GM23338 (cell line): ENCODE measurements around the gene GRID1. TPM values are rescaled to one million over a fixed set of nuclear protein-coding genes. Genes with fewer than 3 reads are reported as not detected.

Experiments used
- ATAC-seq: fragments of 200-7000 bp; cut with Tn5 transposase; 3 replicates; pipeline ENCODE4 v1.9.1; 2020
- DNase-seq: peaks from one replicate; pipeline ENCODE4 v3.0.0-alpha.2; 2015; ENCODE audit warnings: low spot score
- H2AFZ ChIP-seq: fragments of 200-600 bp; sonication (generic); 2 replicates; pipeline ENCODE4 v1.8.0; 2016; ENCODE audit warnings: antibody characterized with exemption, mild to moderate bottlenecking, moderate library complexity
- H3F3A ChIP-seq: fragments of 200-600 bp; sonication (generic); replicated peaks from 2 replicates; pipeline ENCODE4 v1.8.0; 2017; ENCODE audit warnings: antibody characterized with exemption, mixed run types, low read depth
- H3K27ac ChIP-seq: fragments of 200-600 bp; sonication (generic); 2 replicates; pipeline ENCODE4 v1.6.1; 2016; ENCODE audit warnings: low read depth
- H3K27me3 ChIP-seq: fragments of 200-600 bp; sonication (generic); 2 replicates; pipeline ENCODE4 v1.8.0; 2016; ENCODE audit warnings: mild to moderate bottlenecking, mixed run types, moderate library complexity; ENCODE audit not compliant: insufficient read depth
- H3K36me3 ChIP-seq: fragments of 200-600 bp; sonication (generic); 2 replicates; pipeline ENCODE4 v1.8.0; 2016; ENCODE audit warnings: mild to moderate bottlenecking; ENCODE audit not compliant: insufficient read depth
- H3K4me1 ChIP-seq: fragments of 200-600 bp; sonication (generic); 2 replicates; pipeline ENCODE4 v1.8.0; 2016; ENCODE audit warnings: mild to moderate bottlenecking, moderate library complexity; ENCODE audit not compliant: insufficient read depth
- H3K4me2 ChIP-seq: fragments of 200-600 bp; sonication (generic); 2 replicates; pipeline ENCODE4 v1.7.1; 2017; ENCODE audit warnings: mixed run types
- H3K4me3 ChIP-seq: fragments of 200-600 bp; sonication (generic); 2 replicates; pipeline ENCODE4 v1.6.1; 2016; ENCODE audit warnings: mixed run types
- H3K79me2 ChIP-seq: fragments of 200-600 bp; sonication (generic); replicated peaks from 2 replicates; pipeline ENCODE4 v1.8.0; 2017; ENCODE audit warnings: mild to moderate bottlenecking; ENCODE audit not compliant: insufficient read depth
- H3K9me2 ChIP-seq: fragments of 200-600 bp; sonication (generic); 2 replicates; pipeline ENCODE4 v1.8.0; 2017; ENCODE audit not compliant: insufficient read depth
- H4K20me1 ChIP-seq: fragments of 200-600 bp; sonication (generic); replicated peaks from 2 replicates; pipeline ENCODE4 v1.8.0; 2017; ENCODE audit warnings: mild to moderate bottlenecking; ENCODE audit not compliant: insufficient read depth
- H3K27ac Mint-ChIP-seq: 2 replicates; pipeline ENCODE4 v1.8.0; 2020; ENCODE audit warnings: inconsistent platforms, mild to moderate bottlenecking, moderate library complexity, mixed read lengths
- H3K27me3 Mint-ChIP-seq: 3 replicates; pipeline ENCODE4 v1.8.0; 2022; ENCODE audit warnings: low read depth, mild to moderate bottlenecking, moderate library complexity, mixed read lengths, inconsistent platforms; ENCODE audit not compliant: insufficient read depth, poor library complexity
- H3K36me3 Mint-ChIP-seq: 3 replicates; pipeline ENCODE4 v1.8.0; 2021; ENCODE audit warnings: low read depth, mild to moderate bottlenecking, inconsistent platforms, moderate library complexity, mixed read lengths
- H3K4me1 Mint-ChIP-seq: 3 replicates; pipeline ENCODE4 v1.8.0; 2020; ENCODE audit warnings: mild to moderate bottlenecking, inconsistent platforms, mixed read lengths
- H3K4me3 Mint-ChIP-seq: 3 replicates; pipeline ENCODE4 v1.8.0; 2021; ENCODE audit warnings: moderate library complexity, mild to moderate bottlenecking, inconsistent platforms, mixed read lengths
- H3K9me3 Mint-ChIP-seq: 3 replicates; pipeline ENCODE4 v1.8.0; 2020; ENCODE audit warnings: moderate library complexity, mild to moderate bottlenecking, inconsistent platforms, mixed read lengths
- CREB1 ChIP-seq: fragments of 250-450 bp; sonication (Bioruptor Pico); IDR thresholded peaks from 2 replicates; pipeline ENCODE4 v1.5.0; 2020; ENCODE audit warnings: low read depth, mild to moderate bottlenecking, moderate library complexity
- CTCF ChIP-seq, 2 experiments: fragments of 200-600 bp in 1 of 2; sonication (generic) in 1 of 2; conservative IDR thresholded peaks; 2 replicates each; pipeline versions ENCODE4 v1.5.1 to v1.6.1; 2016 to 2017; ENCODE audit warnings: antibody characterized with exemption in 2 of 2, low read depth in 2 of 2, mild to moderate bottlenecking in 2 of 2, moderate library complexity in 1 of 2
- ETS1 ChIP-seq: IDR thresholded peaks from 2 replicates; pipeline ENCODE4 v1.6.1; 2016; ENCODE audit warnings: antibody characterized with exemption
- EZH2 ChIP-seq: fragments of 200-600 bp; sonication (generic); IDR thresholded peaks from one replicate; pipeline ENCODE4 v1.8.0; 2017; ENCODE audit warnings: antibody characterized with exemption, mild to moderate bottlenecking, low read depth; ENCODE audit not compliant: unreplicated experiment
- EZH2phosphoT487 ChIP-seq: fragments of 200-600 bp; sonication (generic); IDR thresholded peaks from one replicate; pipeline ENCODE4 v1.8.1; 2018; ENCODE audit warnings: antibody characterized with exemption; ENCODE audit not compliant: unreplicated experiment
- JUNB ChIP-seq: IDR thresholded peaks from one replicate; pipeline ENCODE4 v1.6.1; 2016; ENCODE audit warnings: antibody characterized with exemption; ENCODE audit not compliant: unreplicated experiment
- NANOG ChIP-seq: IDR thresholded peaks from 2 replicates; pipeline ENCODE4 v1.6.1; 2016; ENCODE audit warnings: antibody characterized with exemption, borderline replicate concordance
- POLR2AphosphoS5 ChIP-seq: IDR thresholded peaks from 2 replicates; pipeline ENCODE4 v1.6.1; 2016; ENCODE audit warnings: antibody characterized with exemption, low read depth
- REST ChIP-seq: IDR thresholded peaks from one replicate; pipeline ENCODE4 v1.6.1; 2018; ENCODE audit warnings: antibody characterized with exemption; ENCODE audit not compliant: unreplicated experiment
- STAT1 ChIP-seq: IDR thresholded peaks from one replicate; pipeline ENCODE4 v1.6.1; 2016; ENCODE audit warnings: antibody characterized with exemption; ENCODE audit not compliant: unreplicated experiment
- ZNF114 ChIP-seq: fragments of 250-450 bp; sonication (Bioruptor Pico); IDR thresholded peaks from 2 replicates; pipeline ENCODE4 v1.5.0; 2020; ENCODE audit warnings: mild to moderate bottlenecking, moderate library complexity
- ZNF331 ChIP-seq: fragments of 250-450 bp; sonication (Bioruptor Pico); IDR thresholded peaks from 2 replicates; pipeline ENCODE4 v1.5.0; 2020; ENCODE audit warnings: low read depth, mild to moderate bottlenecking, moderate library complexity
- ZNF462 ChIP-seq: fragments of 250-450 bp; sonication (Bioruptor Pico); IDR thresholded peaks from 2 replicates; pipeline ENCODE4 v1.5.0; 2020; ENCODE audit warnings: mild to moderate bottlenecking, moderate library complexity
- polyA plus RNA-seq: library from polyadenylated mRNA; unstranded; fragments of >200 nt; fragmentation: Nextera tagmentation; extraction: Ambion mirVana; gene quantifications from 2 replicates; pipeline ENCODE4 v1.2.1, GENCODE V29; 2016
- total RNA-seq: library from RNA; depleted of rRNA; stranded (reverse); fragments of >200 nt; shearing (Covaris generic); gene quantifications from 2 replicates; pipeline ENCODE4 v1.2.3, GENCODE V29; 2014

Gene GRID1
- total and polyA plus RNA-seq, 2 experiments from 2014 or later, result 0.14 to 0.15 TPM

GRCh38 chr10:85641479-85642009, 725.1 kb downstream of the GRID1 start:
- no peaks in the 10 kb centered on the region for H3K4me1 ChIP-seq
- no peaks in the 10 kb centered on the region for H3K4me1 Mint-ChIP-seq
- no peak overlapping the region for H3K4me3 Mint-ChIP-seq
- DNase-seq (no peak), ATAC-seq (no peak)
- H3K4me2 ChIP-seq, result no peak overlapping the region
- no peaks in the 10 kb centered on the region for H3F3A ChIP-seq
- H2AFZ ChIP-seq, result no peak overlapping the region
- no peaks in the 10 kb centered on the region for H3K9me2 ChIP-seq
- no peaks in the 10 kb centered on the region; the same call in 1 of the 2 replicates for H3K36me3 ChIP-seq
- no peak overlapping the region for H3K4me3 ChIP-seq
- H3K27me3 ChIP-seq, result no peaks in the 10 kb centered on the region
- H4K20me1 ChIP-seq, result no peaks in the 10 kb centered on the region
- H3K27me3 Mint-ChIP-seq, result peaks cover 4% of the 10 kb centered on the region
- H3K79me2 ChIP-seq, result no peaks in the 10 kb centered on the region
- TF ChIP-seq POLR2AphosphoS5, result no peak
- no peak for TF ChIP-seq EZH2phosphoT487
- TF ChIP-seq ZNF331, result no peak
- no peak for TF ChIP-seq JUNB
- TF ChIP-seq ETS1, result no peak
- TF ChIP-seq CREB1 (CRISPR knock-in tag), result no peak
- TF ChIP-seq ZNF114, result no peak
- no peak for TF ChIP-seq NANOG
- TF ChIP-seq REST, result no peak
- TF ChIP-seq EZH2, result no peak
- TF ChIP-seq ZNF462 (CRISPR knock-in tag), result no peak
- no peak for TF ChIP-seq CTCF (conservative IDR thresholded peaks at IDR 0.05; ENCODE audit: low read depth in 2 of 2)
- no peak for TF ChIP-seq STAT1
- H3K27ac ChIP-seq, result no peak overlapping the region
- H3K27ac Mint-ChIP-seq, result no peak overlapping the region
- H3K9me3 Mint-ChIP-seq, result peaks cover 84% of the 10 kb centered on the region
- peaks cover 6% of the 10 kb centered on the region; the same call in 1 of the 3 replicates for H3K36me3 Mint-ChIP-seq
